ENCODE results near the gene TLE2. TPM values are rescaled to one million over a fixed set of nuclear protein-coding genes. Genes with fewer than 3 reads are reported as not detected.
A peak's percentile ranks its signal among the peaks of the same experiment; 100 is the strongest.

TLE2 gene
- total RNA-seq, 2 experiments from 2014 or later, result 1.2 to 1.6 TPM

GRCh38 chr19:3066482-3067049 lies 37.5 kb upstream of the TLE2 start:
- no TSS peak for BruUV-seq (replicated peaks)
- intact Hi-C loops (cut with micrococcal nuclease; ENCODE audit: unreplicated experiment), result no loop called here

GRCh38 chr19:3065675-3066357 lies 36.7 kb upstream of the TLE2 start:
- CTCF ChIA-PET (ENCODE audit: unreplicated experiment), result no interaction called here
- H3K4me1 ChIP-seq (ENCODE audit: insufficient read depth, low read length, poor library complexity, severe bottlenecking), result peaks cover 65% of the 10 kb centered on the region
- BruUV-seq (replicated peaks), result TSS peak; percentile 79

More at GRCh38 chr19:3066482-3067049, 37.5 kb upstream of the TLE2 start:
- DNase-seq (ENCODE audit: low spot score), result no peak
- no peaks in the 10 kb centered on the region for H3K36me3 ChIP-seq (ENCODE audit: insufficient read depth, low read length)
- no peaks in the 10 kb centered on the region for H4K20me1 ChIP-seq (ENCODE audit: insufficient read depth, low read length)
- H2AFZ ChIP-seq (ENCODE audit: low read length), result no peak overlapping the region
- H3K4me2 ChIP-seq (ENCODE audit: low read length), result peak overlapping the region; percentile 67
- TF ChIP-seq CTCF (conservative IDR thresholded peaks at IDR 0.05; ENCODE audit: low read length), result no peak
- TF ChIP-seq EZH2phosphoT487 (IDR thresholded peaks at IDR 0.05; ENCODE audit: borderline replicate concordance, low read depth, low read length), result no peak
- H3K79me2 ChIP-seq (ENCODE audit: insufficient read depth, low read depth, low read length), result peaks cover 6% of the 10 kb centered on the region; the same call in 1 of the 2 replicates
- H3K4me1 ChIP-seq (ENCODE audit: insufficient read depth, low read length, poor library complexity, severe bottlenecking), result peaks cover 61% of the 10 kb centered on the region
- H3K4me3 ChIP-seq (ENCODE audit: low read depth, low read length, poor library complexity, severe bottlenecking), result no peak overlapping the region
- ChIA-PET POLR2A (interaction anchor here (0.7 kb wide), 1 partner anchor 356 kb away, joined by 3 read pairs; no protein-coding TSS in a partner anchor), CTCF (ENCODE audit: unreplicated experiment) (no interaction called here)
- no peaks in the 10 kb centered on the region for H3K9me3 ChIP-seq (ENCODE audit: low read length)
- H3K27ac ChIP-seq (ENCODE audit: low read depth, low read length, poor library complexity, severe bottlenecking), result peak overlapping the region; percentile 92
- H3K9me2 ChIP-seq (ENCODE audit: insufficient read depth, low read length), result no peaks in the 10 kb centered on the region

More at GRCh38 chr19:3065675-3066357, 36.7 kb upstream of the TLE2 start:
- TF ChIP-seq EZH2phosphoT487 (IDR thresholded peaks at IDR 0.05; ENCODE audit: borderline replicate concordance, low read depth, low read length) (no peak), CTCF (conservative IDR thresholded peaks at IDR 0.05; ENCODE audit: low read length) (no peak)
- H3K79me2 ChIP-seq (ENCODE audit: insufficient read depth, low read depth, low read length), result peaks cover 10% of the 10 kb centered on the region; the same call in 1 of the 2 replicates
- peak overlapping the region; percentile 53; the same call in 1 of the 2 replicates for H2AFZ ChIP-seq (ENCODE audit: low read length)
- intact Hi-C loops (cut with micrococcal nuclease; ENCODE audit: unreplicated experiment), result loop anchor here (1.0 kb wide), 2 partner anchors 31 to 97 kb away; no protein-coding TSS in a partner anchor
- H3K9me2 ChIP-seq (ENCODE audit: insufficient read depth, low read length), result no peaks in the 10 kb centered on the region
- peak; percentile 91 for DNase-seq (ENCODE audit: low spot score)
- H3K4me3 ChIP-seq (ENCODE audit: low read depth, low read length, poor library complexity, severe bottlenecking), result peak overlapping the region; percentile 27
- peaks cover 3% of the 10 kb centered on the region for H3K36me3 ChIP-seq (ENCODE audit: insufficient read depth, low read length)
- POLR2A ChIA-PET, result interaction anchor here (0.6 to 1.8 kb wide), 4 partner anchors 30 to 1081 kb away, joined by 3 to 5 read pairs (median 4); no protein-coding TSS in a partner anchor
- no peaks in the 10 kb centered on the region for H3K9me3 ChIP-seq (ENCODE audit: low read length)
- no peaks in the 10 kb centered on the region for H4K20me1 ChIP-seq (ENCODE audit: insufficient read depth, low read length)
- H3K4me2 ChIP-seq (ENCODE audit: low read length), result peak overlapping the region; percentile 67
- peak overlapping the region; percentile 92 for H3K27ac ChIP-seq (ENCODE audit: low read depth, low read length, poor library complexity, severe bottlenecking)
